ENCODE data around the gene CTRL. TPM values are rescaled to one million over a fixed set of nuclear protein-coding genes. Genes with fewer than 3 reads are reported as not detected.
A peak's percentile ranks its signal among the peaks of the same experiment; 100 is the strongest.
"Not testable (repeated sequence)": the region's sequence is repeated elsewhere in the genome, so short reads cannot be mapped to it uniquely, and the experiment has no call there.

Gene CTRL
- total RNA-seq, 2 donors from 2014 or later, result 0.54 to 2.5 TPM

GRCh38 chr16:67917852-67918236 is 13.8 kb downstream of the CTRL start:
- Histone ChIP-seq H3K4me1 (ENCODE audit: control insufficient read depth in 1 of 2, low read depth in 2 of 2) (peaks cover 18 to 38% of the 10 kb centered on the region in 2 donors), H3K4me3 (no peak overlapping the region), H3K9me3 (no peaks in the 10 kb centered on the region), H3K27ac (peak overlapping the region; percentile 13 to 43), H3K27me3 (replicated peaks; ENCODE audit: insufficient read depth) (no peaks in the 10 kb centered on the region), H3K36me3 (no peaks in the 10 kb centered on the region)
- ATAC-seq (ENCODE audit: insufficient number of reproducible peaks, low FRiP score, low read depth) (no peak), DNase-seq (ENCODE audit: low spot score) (no peak)
- no peak for TF ChIP-seq CTCF (IDR thresholded peaks at IDR 0.05)

GRCh38 chr16:67917140-67917851 is 14.4 kb downstream of the CTRL start:
- no peak for TF ChIP-seq CTCF (IDR thresholded peaks at IDR 0.05)
- DNase-seq (ENCODE audit: low spot score) (no peak), ATAC-seq (ENCODE audit: insufficient number of reproducible peaks, low FRiP score, low read depth) (no peak)
- no peaks in the 10 kb centered on the region for H3K9me3 ChIP-seq
- no peaks in the 10 kb centered on the region for H3K27me3 ChIP-seq (replicated peaks; ENCODE audit: insufficient read depth)
- peaks cover 18 to 38% of the 10 kb centered on the region in 2 donors for H3K4me1 ChIP-seq (ENCODE audit: control insufficient read depth in 1 of 2, low read depth in 2 of 2)
- H3K27ac ChIP-seq, result peak overlapping the region; percentile 13 to 43
- H3K4me3 ChIP-seq, result no peak overlapping the region
- H3K36me3 ChIP-seq, result no peaks in the 10 kb centered on the region

GRCh38 chr16:67915831-67916723 is 15.6 kb downstream of the CTRL start:
- no peaks in the 10 kb centered on the region for H3K36me3 ChIP-seq
- H3K27ac ChIP-seq, result peak overlapping the region; percentile 13 to 35
- no peak for ATAC-seq (ENCODE audit: insufficient number of reproducible peaks, low FRiP score, low read depth)
- H3K4me1 ChIP-seq (ENCODE audit: control insufficient read depth in 1 of 2, low read depth in 2 of 2), result peaks cover 18 to 38% of the 10 kb centered on the region in 2 donors
- H3K4me3 ChIP-seq, result no peak overlapping the region
- H3K9me3 ChIP-seq, result no peaks in the 10 kb centered on the region
- TF ChIP-seq CTCF (IDR thresholded peaks at IDR 0.05), result no peak
- no peaks in the 10 kb centered on the region for H3K27me3 ChIP-seq (replicated peaks; ENCODE audit: insufficient read depth)
- no peak for DNase-seq (ENCODE audit: low spot score)

- H3K4me1 ChIP-seq (ENCODE audit: control insufficient read depth in 1 of 2, low read depth in 2 of 2), result peaks cover 18 to 38% of the 10 kb centered on the region in 2 donors
- H3K4me3 ChIP-seq; DNase-seq (ENCODE audit: low spot score); H3K9me3 ChIP-seq; H3K27me3 ChIP-seq (replicated peaks; ENCODE audit: insufficient read depth); H3K36me3 ChIP-seq; ATAC-seq (ENCODE audit: insufficient number of reproducible peaks, low FRiP score, low read depth); H3K27ac ChIP-seq: not testable (repeated sequence)
These were observed 16.2 kb downstream of the CTRL start for GRCh38 chr16:67915496-67915769.

- ATAC-seq (ENCODE audit: insufficient number of reproducible peaks, low FRiP score, low read depth), result no peak
- Histone ChIP-seq H3K27me3 (replicated peaks; ENCODE audit: insufficient read depth) (no peaks in the 10 kb centered on the region), H3K36me3 (peaks cover 9% of the 10 kb centered on the region), H3K4me1 (ENCODE audit: control insufficient read depth in 1 of 2, low read depth in 2 of 2) (peaks cover 18 to 38% of the 10 kb centered on the region in 2 donors), H3K4me3 (no peak overlapping the region), H3K9me3 (no peaks in the 10 kb centered on the region), H3K27ac (no peak overlapping the region)
- no peak for TF ChIP-seq CTCF (IDR thresholded peaks at IDR 0.05)
- DNase-seq (ENCODE audit: low spot score), result no peak
These were observed 16.7 kb downstream of the CTRL start for GRCh38 chr16:67914758-67915495.

All from thoracic aorta (tissue), 2 donors.